ENCODE data around the gene SLC2A8.

DNA sequence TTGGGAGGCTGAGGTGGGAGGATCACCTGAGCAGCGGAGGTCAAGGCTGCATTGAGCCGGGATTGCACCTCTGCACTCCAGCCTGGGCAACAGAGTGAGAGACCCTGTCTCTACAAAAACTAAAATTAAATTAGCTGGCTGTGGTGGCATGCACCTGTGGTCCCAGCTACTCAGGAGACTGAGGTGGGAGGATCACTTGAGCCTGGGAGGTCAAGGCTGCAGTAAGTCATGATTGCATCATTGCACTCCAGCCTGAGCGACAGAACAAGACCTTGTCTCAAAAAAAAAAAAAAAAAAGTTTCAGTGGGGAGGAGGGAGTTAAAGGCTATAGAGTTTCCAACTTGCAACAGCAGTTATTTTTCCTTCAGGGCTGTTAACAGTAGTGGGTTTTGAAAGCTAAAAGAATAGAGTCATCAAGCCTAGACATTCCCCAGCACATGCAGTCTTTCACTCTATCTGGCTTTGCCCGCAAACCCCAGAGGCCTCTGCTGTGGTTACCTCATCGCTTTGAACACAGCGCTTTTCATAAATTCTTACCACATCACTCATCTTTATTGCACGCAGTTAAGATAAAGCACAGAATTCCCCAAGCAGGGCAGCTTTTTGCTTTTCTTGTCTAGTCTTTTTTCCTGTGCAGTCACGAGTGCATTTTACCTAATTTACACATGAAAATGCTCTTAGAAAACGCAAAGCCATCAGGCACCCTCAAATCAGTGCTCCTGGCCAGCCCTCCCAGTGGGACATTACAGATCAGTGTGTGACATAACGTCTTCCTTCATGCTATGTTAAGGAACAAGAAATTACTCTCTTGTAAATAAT, 8.7 kb upstream of the SLC2A8 start:
- TF ChIP-seq, protein P1, sequence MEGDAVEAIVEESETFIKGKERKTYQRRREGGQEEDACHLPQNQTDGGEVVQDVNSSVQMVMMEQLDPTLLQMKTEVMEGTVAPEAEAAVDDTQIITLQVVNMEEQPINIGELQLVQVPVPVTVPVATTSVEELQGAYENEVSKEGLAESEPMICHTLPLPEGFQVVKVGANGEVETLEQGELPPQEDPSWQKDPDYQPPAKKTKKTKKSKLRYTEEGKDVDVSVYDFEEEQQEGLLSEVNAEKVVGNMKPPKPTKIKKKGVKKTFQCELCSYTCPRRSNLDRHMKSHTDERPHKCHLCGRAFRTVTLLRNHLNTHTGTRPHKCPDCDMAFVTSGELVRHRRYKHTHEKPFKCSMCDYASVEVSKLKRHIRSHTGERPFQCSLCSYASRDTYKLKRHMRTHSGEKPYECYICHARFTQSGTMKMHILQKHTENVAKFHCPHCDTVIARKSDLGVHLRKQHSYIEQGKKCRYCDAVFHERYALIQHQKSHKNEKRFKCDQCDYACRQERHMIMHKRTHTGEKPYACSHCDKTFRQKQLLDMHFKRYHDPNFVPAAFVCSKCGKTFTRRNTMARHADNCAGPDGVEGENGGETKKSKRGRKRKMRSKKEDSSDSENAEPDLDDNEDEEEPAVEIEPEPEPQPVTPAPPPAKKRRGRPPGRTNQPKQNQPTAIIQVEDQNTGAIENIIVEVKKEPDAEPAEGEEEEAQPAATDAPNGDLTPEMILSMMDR (IDR thresholded peaks at IDR 0.05): no peak
- TF ChIP-seq POLR2AphosphoS5 (IDR thresholded peaks at IDR 0.05; ENCODE audit: insufficient read depth in 1 of 2, low read depth in 1 of 2) (peak in 1 of 2 donors; percentile 44), POLR2A (IDR thresholded peaks at IDR 0.05) (no peak)

Measured in vagina (tissue), 2 donors.